WTC11 (cell line): ENCODE results near the gene RSRC1. TPM values are rescaled to one million over a fixed set of nuclear protein-coding genes. Genes with fewer than 3 reads are reported as not detected.
"Not testable (repeated sequence)": the region's sequence is repeated elsewhere in the genome, so short reads cannot be mapped to it uniquely, and the experiment has no call there.

Experiments used
- ATAC-seq: fragments of 200-7000 bp; cut with Tn5 transposase; 2 replicates; pipeline ENCODE4 v1.10.0; 2021; ENCODE audit warnings: mild to moderate bottlenecking, moderate library complexity
- CTCF ChIA-PET: fragments of 300-600 bp; sonication (Branson Sonifier 250); formaldehyde crosslinking; loops from one replicate; lab custom pipeline; 2021; ENCODE audit warnings: antibody characterized with exemption; lab: Charles Lee
- POLR2A ChIA-PET: fragments of 350-600 bp; sonication (Branson Sonifier 250); formaldehyde crosslinking; loops from one replicate; lab custom pipeline; 2021; ENCODE audit warnings: antibody characterized with exemption; lab: Charles Lee
- DNase-seq: peaks from one replicate; pipeline ENCODE4 v3.0.0; 2021; ENCODE audit warnings: low spot score
- H3K27ac Mint-ChIP-seq: 2 replicates; pipeline ENCODE4 v1.8.0; 2021; ENCODE audit warnings: mixed read lengths
- H3K27me3 Mint-ChIP-seq: 2 replicates; pipeline ENCODE4 v1.8.0; 2021; ENCODE audit warnings: low read depth, mild to moderate bottlenecking, moderate library complexity, mixed read lengths
- H3K36me3 Mint-ChIP-seq: 2 replicates; pipeline ENCODE4 v1.8.0; 2021; ENCODE audit warnings: mixed read lengths
- H3K4me1 Mint-ChIP-seq: 2 replicates; pipeline ENCODE4 v1.8.0; 2022; ENCODE audit warnings: mixed read lengths
- H3K4me3 Mint-ChIP-seq: 2 replicates; pipeline ENCODE4 v1.8.0; 2021; ENCODE audit warnings: mild to moderate bottlenecking, moderate library complexity, mixed read lengths
- H3K9me3 Mint-ChIP-seq: 2 replicates; pipeline ENCODE4 v1.8.0; 2021; ENCODE audit warnings: mixed read lengths
- HMGXB4 ChIP-seq: sonication (generic); formaldehyde crosslinking; IDR thresholded peaks from 2 replicates; pipeline ENCODE4 v1.8.1; 2023; ENCODE audit warnings: mild to moderate bottlenecking, moderate library complexity, missing genetic modification reagents
- IRF2 ChIP-seq: sonication (generic); formaldehyde crosslinking; IDR thresholded peaks from 2 replicates; pipeline ENCODE4 v1.8.0; 2022; ENCODE audit warnings: low read depth, missing genetic modification reagents, borderline replicate concordance
- NFATC4 ChIP-seq: fragments of 250-450 bp; sonication (Bioruptor Pico); IDR thresholded peaks from 2 replicates; pipeline ENCODE4 v1.9.0; 2021; ENCODE audit warnings: mild to moderate bottlenecking
- NR3C1 ChIP-seq: sonication (generic); formaldehyde crosslinking; conservative IDR thresholded peaks from 2 replicates; pipeline ENCODE4 v1.8.1; 2023; ENCODE audit warnings: low read depth, mild to moderate bottlenecking, missing genetic modification reagents
- OVOL2 ChIP-seq: fragments of 250-450 bp; sonication (Bioruptor Pico); IDR thresholded peaks from 2 replicates; pipeline ENCODE4 v1.9.0; 2021; ENCODE audit warnings: mild to moderate bottlenecking, borderline replicate concordance
- PRRX2 ChIP-seq: fragments of 250-450 bp; sonication (Bioruptor Pico); IDR thresholded peaks from 2 replicates; pipeline ENCODE4 v1.8.0; 2021; ENCODE audit warnings: mild to moderate bottlenecking
- SP1 ChIP-seq: sonication (generic); formaldehyde crosslinking; conservative IDR thresholded peaks from 2 replicates; pipeline ENCODE4 v1.8.1; 2022; ENCODE audit warnings: missing genetic modification reagents
- TEAD4 ChIP-seq: sonication (generic); formaldehyde crosslinking; IDR thresholded peaks from 2 replicates; pipeline ENCODE4 v1.8.0; 2022; ENCODE audit warnings: mild to moderate bottlenecking, missing genetic modification reagents
- USF2 ChIP-seq: sonication (generic); formaldehyde crosslinking; IDR thresholded peaks from 2 replicates; pipeline ENCODE4 v1.8.1; 2023; ENCODE audit warnings: mild to moderate bottlenecking, missing genetic modification reagents, moderate library complexity
- ZMAT4 ChIP-seq: fragments of 250-450 bp; sonication (Bioruptor Pico); IDR thresholded peaks from 2 replicates; pipeline ENCODE4 v1.9.0; 2021; ENCODE audit warnings: mild to moderate bottlenecking
- ZNF263 ChIP-seq: sonication (generic); formaldehyde crosslinking; IDR thresholded peaks from 2 replicates; pipeline ENCODE4 v1.8.1; 2022; ENCODE audit warnings: low read depth, mild to moderate bottlenecking, moderate library complexity, missing genetic modification reagents
- ZNF281 ChIP-seq: sonication (generic); formaldehyde crosslinking; IDR thresholded peaks from 2 replicates; pipeline ENCODE4 v1.8.0; 2023; ENCODE audit warnings: mild to moderate bottlenecking, missing genetic modification reagents
- ZNF416 ChIP-seq: fragments of 250-450 bp; sonication (Bioruptor Pico); IDR thresholded peaks from 2 replicates; pipeline ENCODE4 v1.9.0; 2021; ENCODE audit warnings: mild to moderate bottlenecking, inconsistent platforms
- total RNA-seq: library from RNA; stranded (reverse); gene quantifications from 3 replicates; pipeline ENCODE4 v1.2.3, GENCODE V29; 2021
- TF ChIP-seq, protein P1 (sequence below): sonication (generic); formaldehyde crosslinking; conservative IDR thresholded peaks from 2 replicates; pipeline ENCODE4 v1.8.1; 2023; ENCODE audit warnings: mild to moderate bottlenecking, low read depth, missing genetic modification reagents, moderate library complexity
- TF ChIP-seq, protein P2 (sequence below): sonication (generic); formaldehyde crosslinking; IDR thresholded peaks from 2 replicates; pipeline ENCODE4 v1.8.1; 2022; ENCODE audit warnings: low read depth, mild to moderate bottlenecking, moderate library complexity, missing genetic modification reagents, borderline replicate concordance

Gene RSRC1
- total RNA-seq, 1 experiment from 2014 or later: 21.3 TPM

DNA sequence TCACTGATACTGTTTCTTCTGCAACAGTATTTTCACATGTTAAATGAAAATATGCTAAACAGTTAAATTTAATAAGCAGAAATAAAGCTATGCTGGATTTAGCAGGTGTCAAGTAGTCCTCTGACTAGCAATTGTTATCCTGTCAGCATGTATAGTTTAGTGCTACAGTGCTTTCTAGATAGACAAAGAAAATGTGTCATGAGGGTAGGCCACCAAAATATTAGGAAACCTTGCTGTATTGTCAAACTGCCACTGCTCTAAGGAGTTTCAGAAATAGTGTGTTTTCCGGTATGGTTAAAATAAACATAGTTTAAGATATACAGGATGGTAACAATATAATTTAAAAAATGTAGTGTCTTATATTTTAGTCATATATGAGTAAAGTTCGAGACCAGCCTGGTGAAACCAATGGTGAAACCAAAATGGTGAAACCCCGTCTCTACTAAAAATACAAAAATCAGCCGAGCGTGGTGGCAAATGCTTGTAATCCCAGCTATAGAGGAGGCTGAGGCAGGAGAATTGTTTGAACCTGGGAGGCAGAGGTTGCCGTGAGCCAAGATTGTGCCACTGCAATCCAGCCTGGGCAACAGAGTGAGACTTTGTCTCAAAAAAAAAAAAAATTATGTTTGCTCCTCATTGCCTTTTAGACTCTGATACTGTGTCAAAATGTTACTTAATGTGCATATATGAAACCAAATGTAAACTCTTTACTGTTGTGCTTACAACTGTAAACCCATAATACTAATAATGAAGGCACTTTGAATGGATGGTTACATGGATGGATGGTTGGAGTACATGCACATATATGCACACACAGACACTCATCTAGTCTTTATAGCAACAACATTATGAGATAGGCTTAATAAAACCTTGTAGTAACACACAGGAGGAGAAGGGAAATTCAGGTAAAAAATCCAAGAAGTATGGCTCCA lies 204.8 kb downstream of the RSRC1 start (continued):
- TF ChIP-seq, protein P1, sequence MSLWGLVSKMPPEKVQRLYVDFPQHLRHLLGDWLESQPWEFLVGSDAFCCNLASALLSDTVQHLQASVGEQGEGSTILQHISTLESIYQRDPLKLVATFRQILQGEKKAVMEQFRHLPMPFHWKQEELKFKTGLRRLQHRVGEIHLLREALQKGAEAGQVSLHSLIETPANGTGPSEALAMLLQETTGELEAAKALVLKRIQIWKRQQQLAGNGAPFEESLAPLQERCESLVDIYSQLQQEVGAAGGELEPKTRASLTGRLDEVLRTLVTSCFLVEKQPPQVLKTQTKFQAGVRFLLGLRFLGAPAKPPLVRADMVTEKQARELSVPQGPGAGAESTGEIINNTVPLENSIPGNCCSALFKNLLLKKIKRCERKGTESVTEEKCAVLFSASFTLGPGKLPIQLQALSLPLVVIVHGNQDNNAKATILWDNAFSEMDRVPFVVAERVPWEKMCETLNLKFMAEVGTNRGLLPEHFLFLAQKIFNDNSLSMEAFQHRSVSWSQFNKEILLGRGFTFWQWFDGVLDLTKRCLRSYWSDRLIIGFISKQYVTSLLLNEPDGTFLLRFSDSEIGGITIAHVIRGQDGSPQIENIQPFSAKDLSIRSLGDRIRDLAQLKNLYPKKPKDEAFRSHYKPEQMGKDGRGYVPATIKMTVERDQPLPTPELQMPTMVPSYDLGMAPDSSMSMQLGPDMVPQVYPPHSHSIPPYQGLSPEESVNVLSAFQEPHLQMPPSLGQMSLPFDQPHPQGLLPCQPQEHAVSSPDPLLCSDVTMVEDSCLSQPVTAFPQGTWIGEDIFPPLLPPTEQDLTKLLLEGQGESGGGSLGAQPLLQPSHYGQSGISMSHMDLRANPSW: no peak
- TF ChIP-seq ZNF281 (CRISPR knock-in tag) (no peak), HMGXB4 (CRISPR knock-in tag) (no peak), OVOL2 (CRISPR knock-in tag) (no peak), USF2 (CRISPR knock-in tag) (no peak)

- H3K27ac Mint-ChIP-seq, H3K27me3 Mint-ChIP-seq, H3K36me3 Mint-ChIP-seq, H3K9me3 Mint-ChIP-seq: not testable (repeated sequence)
- POLR2A ChIA-PET: interaction anchor here (0.8 kb wide), 1 partner anchor 294 kb away, joined by 3 read pairs; no protein-coding TSS in a partner anchor
- CTCF ChIA-PET: interaction anchor here (1.6 kb wide), 1 partner anchor 104 kb away, joined by 6 read pairs; no protein-coding TSS in a partner anchor
- Mint-ChIP-seq H3K4me3 (peak overlapping the region; percentile 77), H3K4me1 (peaks cover 25% of the 10 kb centered on the region)
- peak; percentile 71 for ATAC-seq
- peak; percentile 48 for DNase-seq
Measured at GRCh38 chr3:158329696-158330441, 220.0 kb downstream of the RSRC1 start.

DNA sequence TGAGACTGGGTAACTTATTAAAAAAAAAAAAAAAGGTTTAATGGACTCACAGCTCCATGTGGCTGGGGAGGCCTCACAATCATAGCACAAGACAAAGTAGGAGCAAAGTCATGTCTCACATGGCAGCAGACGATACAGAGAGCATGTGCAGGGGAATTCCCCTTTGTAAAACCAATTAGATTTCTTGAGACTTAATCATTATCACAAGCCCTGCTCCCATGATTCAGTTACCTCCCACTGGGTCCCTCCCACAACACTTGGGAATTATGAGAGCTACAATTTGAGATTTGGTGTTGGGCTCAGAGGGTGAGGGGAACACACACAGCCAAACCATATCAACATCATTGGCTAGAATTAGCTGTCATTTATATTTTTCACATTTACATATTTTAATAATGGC lies 221.0 kb downstream of the RSRC1 start:
- ChIA-PET POLR2A (no interaction called here), CTCF (no interaction called here)
- Mint-ChIP-seq H3K27ac (no peak overlapping the region), H3K27me3 (peaks cover 7% of the 10 kb centered on the region; the same call in 1 of the 2 replicates), H3K4me3 (no peak overlapping the region), H3K9me3 (peaks cover 2% of the 10 kb centered on the region; the same call in 1 of the 2 replicates), H3K4me1 (peaks cover 27% of the 10 kb centered on the region), H3K36me3 (no peaks in the 10 kb centered on the region)
- ATAC-seq: no peak
- TF ChIP-seq, protein P2, sequence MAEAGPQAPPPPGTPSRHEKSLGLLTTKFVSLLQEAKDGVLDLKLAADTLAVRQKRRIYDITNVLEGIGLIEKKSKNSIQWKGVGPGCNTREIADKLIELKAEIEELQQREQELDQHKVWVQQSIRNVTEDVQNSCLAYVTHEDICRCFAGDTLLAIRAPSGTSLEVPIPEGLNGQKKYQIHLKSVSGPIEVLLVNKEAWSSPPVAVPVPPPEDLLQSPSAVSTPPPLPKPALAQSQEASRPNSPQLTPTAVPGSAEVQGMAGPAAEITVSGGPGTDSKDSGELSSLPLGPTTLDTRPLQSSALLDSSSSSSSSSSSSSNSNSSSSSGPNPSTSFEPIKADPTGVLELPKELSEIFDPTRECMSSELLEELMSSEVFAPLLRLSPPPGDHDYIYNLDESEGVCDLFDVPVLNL: no peak
- no peak for TF ChIP-seq ZNF263 (CRISPR knock-in tag)
- TF ChIP-seq NR3C1 (CRISPR knock-in tag): no peak
- no peak for TF ChIP-seq SP1 (CRISPR knock-in tag)
- TF ChIP-seq IRF2 (CRISPR knock-in tag): no peak
- no peak for TF ChIP-seq ZNF416 (CRISPR knock-in tag)
- TF ChIP-seq TEAD4 (CRISPR knock-in tag): no peak
- TF ChIP-seq NFATC4 (CRISPR knock-in tag): no peak
- TF ChIP-seq ZMAT4 (CRISPR knock-in tag): no peak
- TF ChIP-seq PRRX2: no peak
- no peak for DNase-seq
